Loucy (cell line): ENCODE results near the gene TNPO3.

Experiments used
- H2AFZ ChIP-seq: fragments of 200-600 bp; sonication (generic); 2 replicates; pipeline ENCODE4 v1.6.0; 2016; ENCODE audit warnings: antibody characterized with exemption, mild to moderate bottlenecking, low read length, moderate library complexity
- H3F3A ChIP-seq: fragments of 200-600 bp; 2 replicates; pipeline ENCODE4 v1.6.0; 2016; ENCODE audit warnings: antibody characterized with exemption, low read depth, mild to moderate bottlenecking
- H3K27me3 ChIP-seq: fragments of 200-600 bp; sonication (generic); 2 replicates; pipeline ENCODE4 v1.6.1; 2014; ENCODE audit warnings: low read length, mild to moderate bottlenecking; ENCODE audit not compliant: insufficient read depth, poor library complexity, severe bottlenecking
- H3K36me3 ChIP-seq: fragments of 200-600 bp; sonication (generic); 2 replicates; pipeline ENCODE4 v1.6.1; 2016; ENCODE audit warnings: low read length; ENCODE audit not compliant: insufficient read depth
- H3K4me1 ChIP-seq: fragments of 200-600 bp; sonication (generic); 2 replicates; pipeline ENCODE4 v1.5.1; 2014; ENCODE audit warnings: low read length, mild to moderate bottlenecking; ENCODE audit not compliant: insufficient read depth, poor library complexity, severe bottlenecking
- H3K4me2 ChIP-seq: fragments of 200-600 bp; sonication (generic); 2 replicates; pipeline ENCODE4 v1.6.0; 2014; ENCODE audit warnings: antibody characterized with exemption, low read length, low read depth, mild to moderate bottlenecking; ENCODE audit not compliant: poor library complexity, severe bottlenecking
- H3K4me3 ChIP-seq: fragments of 200-600 bp; sonication (generic); 2 replicates; pipeline ENCODE4 v1.5.1; 2014; ENCODE audit warnings: low read length, mild to moderate bottlenecking, mixed read lengths; ENCODE audit not compliant: poor library complexity, severe bottlenecking
- H3K79me2 ChIP-seq: fragments of 200-600 bp; sonication (generic); 2 replicates; pipeline ENCODE4 v1.6.1; 2014; ENCODE audit warnings: low read length; ENCODE audit not compliant: insufficient read depth
- H3K9ac ChIP-seq: fragments of 200-600 bp; sonication (generic); 2 replicates; pipeline ENCODE4 v1.6.0; 2014; ENCODE audit warnings: mild to moderate bottlenecking, low read depth, low read length, moderate library complexity; ENCODE audit not compliant: poor library complexity, severe bottlenecking
- H3K9me2 ChIP-seq: fragments of 200-600 bp; sonication (generic); replicated peaks from 2 replicates; pipeline ENCODE4 v1.6.1; 2016; ENCODE audit warnings: low read depth, low read length, mixed read lengths
- H3K9me3 ChIP-seq: fragments of 200-600 bp; sonication (generic); 2 replicates; pipeline ENCODE4 v1.6.1; 2014; ENCODE audit warnings: mild to moderate bottlenecking, antibody characterized with exemption, low read length, low read depth; ENCODE audit not compliant: insufficient read depth
- H4K20me1 ChIP-seq: fragments of 200-600 bp; sonication (generic); 2 replicates; pipeline ENCODE4 v1.6.0; 2014; ENCODE audit warnings: antibody characterized with exemption, low read length, mild to moderate bottlenecking; ENCODE audit not compliant: insufficient read depth, poor library complexity, severe bottlenecking
- EZH2phosphoT487 ChIP-seq: fragments of 200-600 bp; IDR thresholded peaks from 2 replicates; pipeline ENCODE4 v1.6.1; 2018; ENCODE audit warnings: antibody characterized with exemption, mild to moderate bottlenecking, moderate library complexity, borderline replicate concordance
- TF ChIP-seq, protein P1 (sequence below): fragments of 200-600 bp; sonication (generic); conservative IDR thresholded peaks from 2 replicates; pipeline ENCODE4 v1.5.1; 2014; ENCODE audit warnings: mild to moderate bottlenecking, antibody characterized with exemption, low read length

The TNPO3 gene

DNA sequence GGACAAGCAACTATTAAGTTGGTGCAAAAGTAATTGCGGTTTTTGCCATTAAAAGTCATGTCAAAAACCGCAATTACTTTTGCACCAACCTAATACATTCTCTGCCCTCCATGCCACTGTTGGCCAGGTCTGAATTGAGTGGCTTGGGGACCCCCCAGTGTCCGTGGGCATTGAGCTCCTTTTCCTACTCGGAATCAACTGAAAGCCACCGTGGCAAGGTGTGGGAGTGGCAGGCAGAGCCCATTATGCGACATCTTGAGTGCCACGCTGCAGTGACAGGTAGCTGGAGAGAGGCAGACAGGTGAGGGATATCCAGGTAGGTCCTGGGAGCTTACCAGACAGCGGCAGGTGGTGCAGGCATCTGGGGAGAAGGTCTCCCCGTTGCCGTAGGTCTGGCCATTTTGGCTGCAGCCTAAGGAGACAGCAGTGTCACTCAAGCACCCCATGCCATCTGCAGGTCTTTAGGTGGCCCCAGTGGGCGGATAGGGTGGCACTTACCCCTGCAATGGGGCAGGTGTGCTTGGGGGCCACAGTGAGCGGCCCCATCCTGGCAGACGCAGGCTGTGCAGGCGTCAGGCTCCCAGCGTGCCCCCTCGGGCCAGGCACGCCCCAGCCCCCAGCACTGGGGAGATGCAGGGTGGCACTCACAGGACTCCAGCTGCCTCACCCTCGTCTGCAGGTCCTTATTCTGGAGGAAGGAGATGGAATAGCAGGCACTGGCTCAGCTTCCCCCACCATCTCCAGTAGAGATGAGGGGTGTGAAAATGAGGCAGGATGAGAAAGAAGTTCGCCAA, 147.9 kb downstream of the TNPO3 start:
- Histone ChIP-seq H3K4me2 (no peak overlapping the region), H2AFZ (no peak overlapping the region), H3K36me3 (no peaks in the 10 kb centered on the region), H3K79me2 (no peaks in the 10 kb centered on the region), H4K20me1 (no peaks in the 10 kb centered on the region), H3K9me3 (no peaks in the 10 kb centered on the region), H3K9ac (no peak overlapping the region), H3K4me3 (no peak overlapping the region), H3F3A (no peaks in the 10 kb centered on the region), H3K27me3 (no peaks in the 10 kb centered on the region), H3K9me2 (no peaks in the 10 kb centered on the region), H3K4me1 (peaks cover 4% of the 10 kb centered on the region)
- no peak for TF ChIP-seq EZH2phosphoT487
- TF ChIP-seq, protein P1, sequence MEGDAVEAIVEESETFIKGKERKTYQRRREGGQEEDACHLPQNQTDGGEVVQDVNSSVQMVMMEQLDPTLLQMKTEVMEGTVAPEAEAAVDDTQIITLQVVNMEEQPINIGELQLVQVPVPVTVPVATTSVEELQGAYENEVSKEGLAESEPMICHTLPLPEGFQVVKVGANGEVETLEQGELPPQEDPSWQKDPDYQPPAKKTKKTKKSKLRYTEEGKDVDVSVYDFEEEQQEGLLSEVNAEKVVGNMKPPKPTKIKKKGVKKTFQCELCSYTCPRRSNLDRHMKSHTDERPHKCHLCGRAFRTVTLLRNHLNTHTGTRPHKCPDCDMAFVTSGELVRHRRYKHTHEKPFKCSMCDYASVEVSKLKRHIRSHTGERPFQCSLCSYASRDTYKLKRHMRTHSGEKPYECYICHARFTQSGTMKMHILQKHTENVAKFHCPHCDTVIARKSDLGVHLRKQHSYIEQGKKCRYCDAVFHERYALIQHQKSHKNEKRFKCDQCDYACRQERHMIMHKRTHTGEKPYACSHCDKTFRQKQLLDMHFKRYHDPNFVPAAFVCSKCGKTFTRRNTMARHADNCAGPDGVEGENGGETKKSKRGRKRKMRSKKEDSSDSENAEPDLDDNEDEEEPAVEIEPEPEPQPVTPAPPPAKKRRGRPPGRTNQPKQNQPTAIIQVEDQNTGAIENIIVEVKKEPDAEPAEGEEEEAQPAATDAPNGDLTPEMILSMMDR = no peak

GRCh38 chr7:128906001-128906765, 148.7 kb downstream of the TNPO3 start:
- Histone ChIP-seq H3F3A (no peaks in the 10 kb centered on the region), H3K79me2 (no peaks in the 10 kb centered on the region), H3K9me3 (no peaks in the 10 kb centered on the region), H3K9ac (no peak overlapping the region), H3K36me3 (no peaks in the 10 kb centered on the region), H3K9me2 (no peaks in the 10 kb centered on the region), H2AFZ (no peak overlapping the region), H3K4me3 (no peak overlapping the region), H3K4me2 (no peak overlapping the region), H3K4me1 (peaks cover 4% of the 10 kb centered on the region), H4K20me1 (no peaks in the 10 kb centered on the region), H3K27me3 (no peaks in the 10 kb centered on the region)
- TF ChIP-seq EZH2phosphoT487 = no peak
- TF ChIP-seq, protein P1 = no peak

GRCh38 chr7:128904381-128905197, 150.3 kb downstream of the TNPO3 start:
- H2AFZ ChIP-seq = peak overlapping the region; percentile 47
- no peaks in the 10 kb centered on the region for H3K79me2 ChIP-seq
- no peaks in the 10 kb centered on the region for H3F3A ChIP-seq
- H3K9ac ChIP-seq = no peak overlapping the region
- peak overlapping the region; percentile 23 for H3K4me2 ChIP-seq
- peaks cover 4% of the 10 kb centered on the region for H3K4me1 ChIP-seq
- H3K9me3 ChIP-seq = 0 out of 2 replicates have a peak, but pooled peaks cover under 1% of the 10 kb centered on the region
- TF ChIP-seq, protein P1 = peak; percentile 89
- no peak for TF ChIP-seq EZH2phosphoT487
- peak overlapping the region; percentile 11 for H3K4me3 ChIP-seq
- no peaks in the 10 kb centered on the region for H3K9me2 ChIP-seq
- no peaks in the 10 kb centered on the region for H3K27me3 ChIP-seq
- no peaks in the 10 kb centered on the region for H4K20me1 ChIP-seq
- no peaks in the 10 kb centered on the region for H3K36me3 ChIP-seq
